Transverse colon (tissue), 4 donors: Measurements from ENCODE around the gene PTPN4.

Source experiments
- CTCF ChIP-seq, 5 experiments: fragments of 200-600 bp in 3 of 5; fragments of 450-650 bp in 2 of 5; sonication (generic) in 3 of 5; IDR thresholded peaks; 1 replicate in 2 of 5; 2 replicates in 3 of 5; pipeline ENCODE4 v1.5.1; 2016 to 2017; ENCODE audit warnings: antibody characterized with exemption in 5 of 5, inconsistent platforms in 3 of 5, mild to moderate bottlenecking in 2 of 5, moderate library complexity in 1 of 5
- POLR2AphosphoS5 ChIP-seq, 3 donors: sonication (generic); formaldehyde crosslinking; IDR thresholded peaks; one replicate each; pipeline ENCODE4 v1.6.1; 2016; ENCODE audit warnings: antibody characterized with exemption in 3 of 3

DNA sequence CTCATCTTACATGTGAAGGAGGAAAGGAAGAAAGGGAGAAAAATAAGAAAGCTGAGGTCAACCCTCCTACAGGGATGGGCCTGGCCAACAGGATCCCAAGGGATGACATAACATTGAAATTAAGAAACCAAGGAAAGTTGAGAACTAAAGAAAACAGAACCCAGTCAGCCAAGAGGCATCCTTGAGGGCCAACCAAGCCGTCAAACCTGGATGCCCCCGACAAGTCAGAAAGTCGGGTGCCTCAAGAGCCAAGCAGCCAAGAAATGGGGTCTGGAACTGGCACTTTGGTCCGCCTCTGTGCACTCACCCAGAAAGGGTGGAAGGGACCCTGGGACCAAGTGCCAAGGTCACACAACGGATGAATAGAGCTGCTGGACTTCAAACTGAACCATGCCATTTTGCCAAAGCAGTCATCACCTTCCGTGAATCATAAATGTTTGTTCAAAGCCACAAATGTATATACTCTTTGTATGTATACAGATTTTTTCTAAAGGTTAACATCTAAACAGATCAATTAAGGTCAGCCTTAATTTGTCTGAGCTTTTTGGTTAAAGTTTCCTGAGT lies 27.0 kb upstream of the PTPN4 start:
- no peak for TF ChIP-seq CTCF (IDR thresholded peaks at IDR 0.05)
- no peak for TF ChIP-seq POLR2AphosphoS5 (IDR thresholded peaks at IDR 0.05)
